DOHH2 (cell line): ENCODE results near the gene SPATA7.

ENCODE experiments used
- H3F3A ChIP-seq: fragments of 200-600 bp; sonication (generic), shearing (Covaris generic); 2 replicates; pipeline ENCODE4 v1.6.0; 2016; ENCODE audit warnings: antibody characterized with exemption, mild to moderate bottlenecking; ENCODE audit not compliant: control insufficient read depth, insufficient read depth
- H3K27ac ChIP-seq: fragments of 200-600 bp; sonication (generic); 2 replicates; pipeline ENCODE4 v1.5.1; 2014; ENCODE audit warnings: low read depth, mild to moderate bottlenecking, low read length, moderate library complexity
- H3K27me3 ChIP-seq: fragments of 200-600 bp; sonication (generic); 2 replicates; pipeline ENCODE4 v1.6.1; 2014; ENCODE audit warnings: mild to moderate bottlenecking, low read length, mixed read lengths; ENCODE audit not compliant: control insufficient read depth
- H3K36me3 ChIP-seq: fragments of 200-600 bp; sonication (generic); 2 replicates; pipeline ENCODE4 v1.6.1; 2014; ENCODE audit warnings: mild to moderate bottlenecking, low read length, moderate library complexity, mixed read lengths; ENCODE audit not compliant: control insufficient read depth
- H3K4me1 ChIP-seq: fragments of 200-600 bp; sonication (generic); 2 replicates; pipeline ENCODE4 v1.6.1; 2014; ENCODE audit warnings: mild to moderate bottlenecking, low read length, mixed read lengths; ENCODE audit not compliant: control insufficient read depth
- H3K4me2 ChIP-seq: fragments of 200-600 bp; sonication (generic); 2 replicates; pipeline ENCODE4 v1.6.0; 2014; ENCODE audit warnings: mild to moderate bottlenecking, low read length, moderate library complexity
- H3K4me3 ChIP-seq: fragments of 200-600 bp; sonication (generic); 2 replicates; pipeline ENCODE4 v1.5.1; 2014; ENCODE audit warnings: mild to moderate bottlenecking, low read length, mixed read lengths
- H3K79me2 ChIP-seq: fragments of 200-600 bp; sonication (generic); 2 replicates; pipeline ENCODE4 v1.6.1; 2014; ENCODE audit warnings: mild to moderate bottlenecking, low read length, mixed read lengths; ENCODE audit not compliant: control insufficient read depth
- H3K9me2 ChIP-seq: fragments of 200-600 bp; sonication (generic); replicated peaks from 2 replicates; pipeline ENCODE4 v1.6.1; 2014; ENCODE audit warnings: mild to moderate bottlenecking, low read length, mixed read lengths; ENCODE audit not compliant: control insufficient read depth
- H3K9me3 ChIP-seq: fragments of 200-600 bp; sonication (generic); 2 replicates; pipeline ENCODE4 v1.6.1; 2014; ENCODE audit warnings: antibody characterized with exemption, low read length, mixed read lengths; ENCODE audit not compliant: control insufficient read depth, insufficient read depth
- H4K20me1 ChIP-seq: fragments of 200-600 bp; sonication (generic); 2 replicates; pipeline ENCODE4 v1.6.0; 2014; ENCODE audit warnings: low read depth, mild to moderate bottlenecking, antibody characterized with exemption, low read length, moderate library complexity; ENCODE audit not compliant: control insufficient read depth, insufficient read depth
- EZH2phosphoT487 ChIP-seq: fragments of 200-600 bp; sonication (generic); IDR thresholded peaks from 2 replicates; pipeline ENCODE4 v1.6.1; 2017; ENCODE audit warnings: borderline replicate concordance, mild to moderate bottlenecking, antibody characterized with exemption, low read length, moderate library complexity, mixed read lengths
- TF ChIP-seq, protein P1 (sequence below): fragments of 200-600 bp; sonication (generic); IDR thresholded peaks from one replicate; pipeline ENCODE4 v1.5.1; 2014; ENCODE audit warnings: antibody characterized with exemption, mild to moderate bottlenecking, low read depth, low read length; ENCODE audit not compliant: poor library complexity, severe bottlenecking

The SPATA7 gene

DNA sequence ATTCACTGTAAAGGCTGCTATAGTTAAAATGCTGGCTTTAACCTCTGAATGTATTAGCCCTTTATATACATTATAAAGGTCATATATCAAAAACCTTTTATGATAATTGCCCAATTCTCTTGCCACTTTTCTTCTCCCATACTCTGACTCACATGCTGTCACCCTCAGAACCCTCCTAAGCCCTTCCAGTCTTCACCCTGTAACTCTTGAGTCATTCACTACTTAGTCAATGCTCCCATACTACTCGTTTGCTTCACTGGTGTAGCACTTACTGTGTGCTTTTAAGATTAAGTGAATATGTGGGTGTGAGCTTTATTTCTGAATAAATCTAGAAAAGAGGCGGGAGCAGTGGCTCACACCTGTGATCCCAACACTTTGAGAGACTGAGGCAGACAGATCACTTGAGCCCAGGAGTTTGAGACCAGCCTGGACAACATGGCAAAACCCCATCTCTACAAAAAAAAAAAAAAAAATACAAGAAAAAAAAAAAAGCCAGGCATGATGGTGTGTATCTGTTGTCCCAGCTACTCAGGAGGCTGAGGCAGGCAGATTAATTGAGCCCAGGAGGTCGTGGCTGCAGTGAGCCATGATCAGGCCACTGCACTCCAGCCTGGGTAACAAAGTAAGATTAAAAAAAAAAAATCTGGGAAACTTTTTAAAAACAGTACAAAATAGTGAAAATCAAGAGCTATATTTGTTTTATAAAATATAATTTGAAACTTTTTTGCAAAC, 37.6 kb downstream of the SPATA7 start:
- no peaks in the 10 kb centered on the region for H3F3A ChIP-seq
- H3K4me1 ChIP-seq, result no peaks in the 10 kb centered on the region
- no peak overlapping the region for H3K4me2 ChIP-seq
- H3K36me3 ChIP-seq, result no peaks in the 10 kb centered on the region
- H3K27me3 ChIP-seq, result no peaks in the 10 kb centered on the region
- H3K9me2 ChIP-seq, result no peaks in the 10 kb centered on the region
- H3K27ac ChIP-seq, result no peak overlapping the region
- no peak overlapping the region for H3K4me3 ChIP-seq
- no peaks in the 10 kb centered on the region for H3K9me3 ChIP-seq
- no peaks in the 10 kb centered on the region for H3K79me2 ChIP-seq
- TF ChIP-seq, protein P1, sequence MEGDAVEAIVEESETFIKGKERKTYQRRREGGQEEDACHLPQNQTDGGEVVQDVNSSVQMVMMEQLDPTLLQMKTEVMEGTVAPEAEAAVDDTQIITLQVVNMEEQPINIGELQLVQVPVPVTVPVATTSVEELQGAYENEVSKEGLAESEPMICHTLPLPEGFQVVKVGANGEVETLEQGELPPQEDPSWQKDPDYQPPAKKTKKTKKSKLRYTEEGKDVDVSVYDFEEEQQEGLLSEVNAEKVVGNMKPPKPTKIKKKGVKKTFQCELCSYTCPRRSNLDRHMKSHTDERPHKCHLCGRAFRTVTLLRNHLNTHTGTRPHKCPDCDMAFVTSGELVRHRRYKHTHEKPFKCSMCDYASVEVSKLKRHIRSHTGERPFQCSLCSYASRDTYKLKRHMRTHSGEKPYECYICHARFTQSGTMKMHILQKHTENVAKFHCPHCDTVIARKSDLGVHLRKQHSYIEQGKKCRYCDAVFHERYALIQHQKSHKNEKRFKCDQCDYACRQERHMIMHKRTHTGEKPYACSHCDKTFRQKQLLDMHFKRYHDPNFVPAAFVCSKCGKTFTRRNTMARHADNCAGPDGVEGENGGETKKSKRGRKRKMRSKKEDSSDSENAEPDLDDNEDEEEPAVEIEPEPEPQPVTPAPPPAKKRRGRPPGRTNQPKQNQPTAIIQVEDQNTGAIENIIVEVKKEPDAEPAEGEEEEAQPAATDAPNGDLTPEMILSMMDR, result no peak
- TF ChIP-seq EZH2phosphoT487, result no peak
- H4K20me1 ChIP-seq, result no peaks in the 10 kb centered on the region

DNA sequence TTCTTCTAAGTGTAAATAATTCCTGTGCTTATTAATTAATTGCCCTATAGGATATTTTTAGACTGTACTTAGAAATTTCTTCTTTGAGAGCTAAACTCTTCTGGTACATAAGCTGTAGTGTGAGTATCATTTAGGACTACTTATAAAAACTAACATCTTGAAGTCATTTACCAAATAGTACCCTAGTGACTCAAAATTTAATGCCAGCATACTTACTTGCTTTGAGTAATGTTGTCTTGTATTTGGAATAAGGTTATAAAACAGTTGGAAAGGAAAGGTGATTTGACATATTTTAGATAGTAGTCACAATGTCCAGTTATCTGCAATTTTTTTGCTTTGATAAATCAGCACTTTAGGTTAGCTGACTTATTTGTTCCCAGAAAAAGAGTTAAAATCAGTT, 39.1 kb downstream of the SPATA7 start:
- H3K36me3 ChIP-seq, result no peaks in the 10 kb centered on the region
- TF ChIP-seq, protein P1, result no peak
- TF ChIP-seq EZH2phosphoT487, result no peak

DNA sequence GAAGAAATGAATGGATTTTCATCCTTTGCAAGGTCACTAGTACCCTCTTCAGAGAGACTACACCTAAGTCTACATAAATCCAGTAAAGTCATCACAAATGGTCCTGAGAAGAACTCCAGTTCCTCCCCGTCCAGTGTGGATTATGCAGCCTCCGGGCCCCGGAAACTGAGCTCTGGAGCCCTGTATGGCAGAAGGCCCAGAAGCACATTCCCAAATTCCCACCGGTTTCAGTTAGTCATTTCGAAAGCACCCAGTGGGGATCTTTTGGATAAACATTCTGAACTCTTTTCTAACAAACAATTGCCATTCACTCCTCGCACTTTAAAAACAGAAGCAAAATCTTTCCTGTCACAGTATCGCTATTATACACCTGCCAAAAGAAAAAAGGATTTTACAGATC, 40.8 kb downstream of the SPATA7 start:
- no peaks in the 10 kb centered on the region for H3K36me3 ChIP-seq
- no peaks in the 10 kb centered on the region for H3K27me3 ChIP-seq
- no peak overlapping the region for H3K27ac ChIP-seq
- H3K79me2 ChIP-seq, result no peaks in the 10 kb centered on the region
- no peaks in the 10 kb centered on the region for H3K4me1 ChIP-seq
- no peak overlapping the region for H3K4me2 ChIP-seq
- H4K20me1 ChIP-seq, result no peaks in the 10 kb centered on the region
- H3F3A ChIP-seq, result no peaks in the 10 kb centered on the region
- H3K4me3 ChIP-seq, result no peak overlapping the region
- no peaks in the 10 kb centered on the region for H3K9me2 ChIP-seq
- H3K9me3 ChIP-seq, result no peaks in the 10 kb centered on the region
- TF ChIP-seq, protein P1, result no peak
- no peak for TF ChIP-seq EZH2phosphoT487

More for the DNA sequence above, 39.1 kb downstream of the SPATA7 start:
- H3K9me3 ChIP-seq, result no peaks in the 10 kb centered on the region
- H4K20me1 ChIP-seq, result no peaks in the 10 kb centered on the region
- H3K27ac ChIP-seq, result no peak overlapping the region
- H3F3A ChIP-seq, result no peaks in the 10 kb centered on the region
- no peak overlapping the region for H3K4me3 ChIP-seq
- H3K4me1 ChIP-seq, result no peaks in the 10 kb centered on the region
- H3K9me2 ChIP-seq, result no peaks in the 10 kb centered on the region
- no peaks in the 10 kb centered on the region for H3K27me3 ChIP-seq
- H3K4me2 ChIP-seq, result no peak overlapping the region
- no peaks in the 10 kb centered on the region for H3K79me2 ChIP-seq
